ENCODE measurements around the gene IL1F10. TPM values are rescaled to one million over a fixed set of nuclear protein-coding genes. Genes with fewer than 3 reads are reported as not detected.

IL1F10 gene
- total and polyA plus RNA-seq, 10 of the 15 experiments (the other 5 are each of a cell fraction or from before 2014, with no cell fraction given): not detected

DNA sequence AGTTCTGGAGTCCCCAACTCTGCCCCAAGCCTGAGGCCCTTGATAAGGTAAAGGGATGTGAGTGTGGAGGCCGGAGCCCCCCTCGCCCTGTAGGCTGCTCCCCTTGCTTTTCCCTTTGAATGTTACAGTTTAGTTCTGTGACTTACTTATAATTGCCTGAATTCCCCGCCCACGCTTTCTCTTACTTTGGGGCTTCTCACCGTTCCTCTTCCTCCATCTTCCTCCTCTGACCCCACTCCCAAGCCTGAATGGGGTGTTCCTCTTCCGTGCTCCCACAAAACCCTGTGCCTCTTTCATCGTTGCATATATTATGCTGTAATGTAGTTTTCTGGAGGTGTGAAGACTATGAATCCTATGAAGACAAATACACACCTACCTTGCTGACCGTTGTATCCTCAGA, 44.7 kb downstream of the IL1F10 start:
- Histone ChIP-seq H3K4me1 (ENCODE audit: control insufficient read depth, insufficient read depth, low read length) (peaks cover 13% of the 10 kb centered on the region), H4K20me1 (ENCODE audit: control insufficient read depth, insufficient read depth) (no peaks in the 10 kb centered on the region), H3K36me3 (ENCODE audit: control insufficient read depth in 2 of 2, insufficient read depth in 2 of 2, low read length in 1 of 2) (no peaks in the 10 kb centered on the region), H2AFZ (ENCODE audit: control insufficient read depth, low read depth, low read length) (no peak overlapping the region), H3K9me3 (replicated peaks; ENCODE audit: control insufficient read depth, insufficient read depth, low read length) (no peaks in the 10 kb centered on the region), H3K79me2 (ENCODE audit: control insufficient read depth, insufficient read depth, low read length) (no peaks in the 10 kb centered on the region), H3K9ac (ENCODE audit: control insufficient read depth, insufficient read depth, low read length) (no peak overlapping the region), H3K4me2 (ENCODE audit: control insufficient read depth, insufficient read depth) (no peak overlapping the region), H3K4me3 (no peak overlapping the region), H3K27me3 (replicated peaks in 1 of 2; ENCODE audit: control insufficient read depth in 2 of 2, insufficient read depth in 2 of 2, low read length in 1 of 2) (no peaks in the 10 kb centered on the region), H3K27ac (ENCODE audit: control insufficient read depth, insufficient read depth) (no peak overlapping the region)
- SMC1A ChIA-PET (ENCODE audit: uncharacterized antibody, unreplicated experiment): interaction anchor here (1.0 to 2.9 kb wide), 3 partner anchors 8 to 30 kb away, joined by 3 to 14 read pairs (median 4); no protein-coding TSS in a partner anchor
- DNase-seq (ENCODE audit: low read depth, low spot score): no peak
- POLR2A ChIA-PET: no interaction called here
- 77% methylated on average over 8 of the region's 8 CpGs for WGBS (ENCODE audit: insufficient coverage, insufficient replicate concordance, low lambda C conversion rate, missing lambda C conversion rate)
- BruUV-seq (replicated peaks): no TSS peak
- intact Hi-C loops (cut with micrococcal nuclease; ENCODE audit: unreplicated experiment): no loop called here
- no peak for ATAC-seq
- RAD21 ChIA-PET (ENCODE audit: unreplicated experiment): no interaction called here
- CTCF ChIA-PET: interaction anchor here (4.2 kb wide), 1 partner anchor 25 kb away, joined by 30 read pairs; no protein-coding TSS in a partner anchor
- FAIRE-seq: no peak
- in situ Hi-C loops (cut with MboI): no loop called here
- no peak for TF ChIP-seq BMI1 (IDR thresholded peaks at IDR 0.05; ENCODE audit: borderline replicate concordance)
- TF ChIP-seq, protein P1, sequence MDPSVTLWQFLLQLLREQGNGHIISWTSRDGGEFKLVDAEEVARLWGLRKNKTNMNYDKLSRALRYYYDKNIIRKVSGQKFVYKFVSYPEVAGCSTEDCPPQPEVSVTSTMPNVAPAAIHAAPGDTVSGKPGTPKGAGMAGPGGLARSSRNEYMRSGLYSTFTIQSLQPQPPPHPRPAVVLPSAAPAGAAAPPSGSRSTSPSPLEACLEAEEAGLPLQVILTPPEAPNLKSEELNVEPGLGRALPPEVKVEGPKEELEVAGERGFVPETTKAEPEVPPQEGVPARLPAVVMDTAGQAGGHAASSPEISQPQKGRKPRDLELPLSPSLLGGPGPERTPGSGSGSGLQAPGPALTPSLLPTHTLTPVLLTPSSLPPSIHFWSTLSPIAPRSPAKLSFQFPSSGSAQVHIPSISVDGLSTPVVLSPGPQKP (IDR thresholded peaks at IDR 0.05; ENCODE audit: low read depth, low read length): no peak
- TF ChIP-seq CREM (IDR thresholded peaks at IDR 0.05; ENCODE audit: low read depth): no peak
- TF ChIP-seq IKZF1 (conservative IDR thresholded peaks at IDR 0.05): no peak
- TF ChIP-seq EGR1 (IDR thresholded peaks at IDR 0.05; ENCODE audit: borderline replicate concordance in 1 of 2, low read depth in 2 of 2, low read length in 2 of 2): no peak
- no peak for TF ChIP-seq RAD21 (IDR thresholded peaks at IDR 0.05; ENCODE audit: insufficient read depth, low read depth, low read length)
- TF ChIP-seq, protein P2, sequence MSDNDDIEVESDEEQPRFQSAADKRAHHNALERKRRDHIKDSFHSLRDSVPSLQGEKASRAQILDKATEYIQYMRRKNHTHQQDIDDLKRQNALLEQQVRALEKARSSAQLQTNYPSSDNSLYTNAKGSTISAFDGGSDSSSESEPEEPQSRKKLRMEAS (IDR thresholded peaks at IDR 0.05; ENCODE audit: low read depth, low read length): no peak
- TF ChIP-seq FOXK2 (IDR thresholded peaks at IDR 0.05): no peak
- TF ChIP-seq EZH2 (IDR thresholded peaks at IDR 0.05; ENCODE audit: borderline replicate concordance, control insufficient read depth, low read depth, low read length): no peak
- TF ChIP-seq, protein P3, sequence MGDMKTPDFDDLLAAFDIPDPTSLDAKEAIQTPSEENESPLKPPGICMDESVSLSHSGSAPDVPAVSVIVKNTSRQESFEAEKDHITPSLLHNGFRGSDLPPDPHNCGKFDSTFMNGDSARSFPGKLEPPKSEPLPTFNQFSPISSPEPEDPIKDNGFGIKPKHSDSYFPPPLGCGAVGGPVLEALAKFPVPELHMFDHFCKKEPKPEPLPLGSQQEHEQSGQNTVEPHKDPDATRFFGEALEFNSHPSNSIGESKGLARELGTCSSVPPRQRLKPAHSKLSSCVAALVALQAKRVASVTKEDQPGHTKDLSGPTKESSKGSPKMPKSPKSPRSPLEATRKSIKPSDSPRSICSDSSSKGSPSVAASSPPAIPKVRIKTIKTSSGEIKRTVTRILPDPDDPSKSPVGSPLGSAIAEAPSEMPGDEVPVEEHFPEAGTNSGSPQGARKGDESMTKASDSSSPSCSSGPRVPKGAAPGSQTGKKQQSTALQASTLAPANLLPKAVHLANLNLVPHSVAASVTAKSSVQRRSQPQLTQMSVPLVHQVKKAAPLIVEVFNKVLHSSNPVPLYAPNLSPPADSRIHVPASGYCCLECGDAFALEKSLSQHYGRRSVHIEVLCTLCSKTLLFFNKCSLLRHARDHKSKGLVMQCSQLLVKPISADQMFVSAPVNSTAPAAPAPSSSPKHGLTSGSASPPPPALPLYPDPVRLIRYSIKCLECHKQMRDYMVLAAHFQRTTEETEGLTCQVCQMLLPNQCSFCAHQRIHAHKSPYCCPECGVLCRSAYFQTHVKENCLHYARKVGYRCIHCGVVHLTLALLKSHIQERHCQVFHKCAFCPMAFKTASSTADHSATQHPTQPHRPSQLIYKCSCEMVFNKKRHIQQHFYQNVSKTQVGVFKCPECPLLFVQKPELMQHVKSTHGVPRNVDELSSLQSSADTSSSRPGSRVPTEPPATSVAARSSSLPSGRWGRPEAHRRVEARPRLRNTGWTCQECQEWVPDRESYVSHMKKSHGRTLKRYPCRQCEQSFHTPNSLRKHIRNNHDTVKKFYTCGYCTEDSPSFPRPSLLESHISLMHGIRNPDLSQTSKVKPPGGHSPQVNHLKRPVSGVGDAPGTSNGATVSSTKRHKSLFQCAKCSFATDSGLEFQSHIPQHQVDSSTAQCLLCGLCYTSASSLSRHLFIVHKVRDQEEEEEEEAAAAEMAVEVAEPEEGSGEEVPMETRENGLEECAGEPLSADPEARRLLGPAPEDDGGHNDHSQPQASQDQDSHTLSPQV (IDR thresholded peaks at IDR 0.05): no peak
- no peak for TF ChIP-seq DPF2 (IDR thresholded peaks at IDR 0.05)
- TF ChIP-seq, protein P4, sequence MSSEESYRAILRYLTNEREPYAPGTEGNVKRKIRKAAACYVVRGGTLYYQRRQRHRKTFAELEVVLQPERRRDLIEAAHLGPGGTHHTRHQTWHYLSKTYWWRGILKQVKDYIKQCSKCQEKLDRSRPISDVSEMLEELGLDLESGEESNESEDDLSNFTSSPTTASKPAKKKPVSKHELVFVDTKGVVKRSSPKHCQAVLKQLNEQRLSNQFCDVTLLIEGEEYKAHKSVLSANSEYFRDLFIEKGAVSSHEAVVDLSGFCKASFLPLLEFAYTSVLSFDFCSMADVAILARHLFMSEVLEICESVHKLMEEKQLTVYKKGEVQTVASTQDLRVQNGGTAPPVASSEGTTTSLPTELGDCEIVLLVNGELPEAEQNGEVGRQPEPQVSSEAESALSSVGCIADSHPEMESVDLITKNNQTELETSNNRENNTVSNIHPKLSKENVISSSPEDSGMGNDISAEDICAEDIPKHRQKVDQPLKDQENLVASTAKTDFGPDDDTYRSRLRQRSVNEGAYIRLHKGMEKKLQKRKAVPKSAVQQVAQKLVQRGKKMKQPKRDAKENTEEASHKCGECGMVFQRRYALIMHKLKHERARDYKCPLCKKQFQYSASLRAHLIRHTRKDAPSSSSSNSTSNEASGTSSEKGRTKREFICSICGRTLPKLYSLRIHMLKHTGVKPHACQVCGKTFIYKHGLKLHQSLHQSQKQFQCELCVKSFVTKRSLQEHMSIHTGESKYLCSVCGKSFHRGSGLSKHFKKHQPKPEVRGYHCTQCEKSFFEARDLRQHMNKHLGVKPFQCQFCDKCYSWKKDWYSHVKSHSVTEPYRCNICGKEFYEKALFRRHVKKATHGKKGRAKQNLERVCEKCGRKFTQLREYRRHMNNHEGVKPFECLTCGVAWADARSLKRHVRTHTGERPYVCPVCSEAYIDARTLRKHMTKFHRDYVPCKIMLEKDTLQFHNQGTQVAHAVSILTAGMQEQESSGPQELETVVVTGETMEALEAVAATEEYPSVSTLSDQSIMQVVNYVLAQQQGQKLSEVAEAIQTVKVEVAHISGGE (CRISPR knock-in tag; IDR thresholded peaks at IDR 0.05): no peak
- TF ChIP-seq KDM1A (IDR thresholded peaks at IDR 0.05; ENCODE audit: borderline replicate concordance): no peak
- no peak for TF ChIP-seq RUNX3 (IDR thresholded peaks at IDR 0.05; ENCODE audit: low read length)
